D721Med (cell line): ENCODE measurements around the gene DOC2B.
"Not testable (repeated sequence)": the region's sequence is repeated elsewhere in the genome, so short reads cannot be mapped to it uniquely, and the experiment has no call there.

Source experiments
- DNase-seq: peaks from one replicate; pipeline ENCODE4 v3.0.0; 2011; ENCODE audit warnings: low spot score; ENCODE audit not compliant: insufficient read length
- FAIRE-seq: peaks from 2 replicates; lab custom pipeline; 2011; peaks lifted over from hg19 to GRCh38; lab: Jason Lieb, UNC
- TF ChIP-seq, protein P1 (sequence below): IDR thresholded peaks from 2 replicates; pipeline ENCODE4 v1.5.1; 2012; ENCODE audit warnings: mild to moderate bottlenecking, control low read depth; ENCODE audit not compliant: insufficient read depth; ENCODE audit errors: missing control alignments

The DOC2B gene

DNA sequence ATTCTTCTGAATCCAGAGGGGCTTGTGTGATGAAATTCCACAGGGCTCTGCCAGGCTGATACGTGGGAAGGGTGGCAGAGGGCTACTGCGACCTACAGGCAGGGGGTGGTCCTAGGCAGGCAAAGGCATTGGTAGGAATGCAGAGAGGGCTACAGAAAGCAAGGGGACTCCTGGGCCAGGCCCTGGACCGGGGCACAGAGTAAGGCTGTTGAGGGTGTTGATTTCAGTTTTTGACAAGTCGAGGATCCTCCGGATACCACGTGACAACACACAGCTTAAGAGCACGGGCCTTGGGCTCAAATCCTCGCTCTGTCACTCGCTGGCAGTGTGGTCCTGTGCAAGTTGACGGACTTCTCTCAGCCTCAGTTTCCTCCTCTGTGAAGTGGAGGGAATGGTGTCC is 19.1 kb upstream of the DOC2B start:
- DNase-seq (no peak), FAIRE-seq (no peak)
- TF ChIP-seq, protein P1, sequence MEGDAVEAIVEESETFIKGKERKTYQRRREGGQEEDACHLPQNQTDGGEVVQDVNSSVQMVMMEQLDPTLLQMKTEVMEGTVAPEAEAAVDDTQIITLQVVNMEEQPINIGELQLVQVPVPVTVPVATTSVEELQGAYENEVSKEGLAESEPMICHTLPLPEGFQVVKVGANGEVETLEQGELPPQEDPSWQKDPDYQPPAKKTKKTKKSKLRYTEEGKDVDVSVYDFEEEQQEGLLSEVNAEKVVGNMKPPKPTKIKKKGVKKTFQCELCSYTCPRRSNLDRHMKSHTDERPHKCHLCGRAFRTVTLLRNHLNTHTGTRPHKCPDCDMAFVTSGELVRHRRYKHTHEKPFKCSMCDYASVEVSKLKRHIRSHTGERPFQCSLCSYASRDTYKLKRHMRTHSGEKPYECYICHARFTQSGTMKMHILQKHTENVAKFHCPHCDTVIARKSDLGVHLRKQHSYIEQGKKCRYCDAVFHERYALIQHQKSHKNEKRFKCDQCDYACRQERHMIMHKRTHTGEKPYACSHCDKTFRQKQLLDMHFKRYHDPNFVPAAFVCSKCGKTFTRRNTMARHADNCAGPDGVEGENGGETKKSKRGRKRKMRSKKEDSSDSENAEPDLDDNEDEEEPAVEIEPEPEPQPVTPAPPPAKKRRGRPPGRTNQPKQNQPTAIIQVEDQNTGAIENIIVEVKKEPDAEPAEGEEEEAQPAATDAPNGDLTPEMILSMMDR: no peak

- no peak for DNase-seq
- TF ChIP-seq, protein P1: no peak
- no peak for FAIRE-seq
Observed at GRCh38 chr17:199806-200545, 18.5 kb upstream of the DOC2B start.

DNA sequence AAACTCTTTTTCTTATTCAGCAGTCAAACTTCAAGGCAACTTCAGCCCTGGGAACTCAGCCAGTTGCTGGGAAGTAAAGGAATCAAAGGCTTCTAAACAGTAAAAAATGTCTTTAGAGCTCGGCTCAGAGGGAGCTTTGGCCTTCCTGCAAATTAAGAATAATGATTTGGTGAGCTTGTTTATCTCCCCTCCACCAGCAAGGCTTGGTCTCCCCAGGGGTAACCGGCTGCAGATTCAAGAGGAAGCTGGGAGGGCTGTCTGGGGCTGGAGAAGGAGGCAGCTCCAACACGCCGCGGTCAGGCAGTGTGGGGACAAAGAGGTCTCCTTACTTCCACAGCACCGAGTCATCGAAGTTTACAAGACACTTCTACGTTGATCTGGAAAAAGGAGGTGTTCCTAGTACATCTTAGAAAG is 17.7 kb upstream of the DOC2B start:
- TF ChIP-seq, protein P1: no peak
- DNase-seq: no peak
- FAIRE-seq: no peak

DNA sequence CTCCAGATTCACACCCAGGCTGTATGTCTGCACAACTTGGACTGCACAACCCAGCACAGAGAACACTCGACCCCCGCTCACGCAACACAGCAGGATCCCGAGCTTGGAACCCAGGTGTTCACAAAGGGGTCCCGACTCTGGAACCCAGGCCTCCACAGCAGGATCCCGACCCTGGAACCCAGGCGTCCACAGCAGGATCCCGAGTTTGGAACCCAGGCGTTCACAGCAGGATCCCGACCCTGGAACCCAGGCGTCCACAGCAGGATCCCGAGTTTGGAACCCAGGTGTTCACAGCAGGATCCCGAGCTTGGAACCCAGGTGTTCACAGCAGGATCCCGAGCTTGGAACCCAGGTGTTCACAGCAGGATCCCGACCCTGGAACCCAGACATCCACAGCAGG is 16.8 kb upstream of the DOC2B start:
- not testable (repeated sequence) for DNase-seq, FAIRE-seq

- no peak for DNase-seq
- FAIRE-seq: no peak
- TF ChIP-seq, protein P1: no peak
Observed at GRCh38 chr17:197352-197751, 15.9 kb upstream of the DOC2B start.

DNA sequence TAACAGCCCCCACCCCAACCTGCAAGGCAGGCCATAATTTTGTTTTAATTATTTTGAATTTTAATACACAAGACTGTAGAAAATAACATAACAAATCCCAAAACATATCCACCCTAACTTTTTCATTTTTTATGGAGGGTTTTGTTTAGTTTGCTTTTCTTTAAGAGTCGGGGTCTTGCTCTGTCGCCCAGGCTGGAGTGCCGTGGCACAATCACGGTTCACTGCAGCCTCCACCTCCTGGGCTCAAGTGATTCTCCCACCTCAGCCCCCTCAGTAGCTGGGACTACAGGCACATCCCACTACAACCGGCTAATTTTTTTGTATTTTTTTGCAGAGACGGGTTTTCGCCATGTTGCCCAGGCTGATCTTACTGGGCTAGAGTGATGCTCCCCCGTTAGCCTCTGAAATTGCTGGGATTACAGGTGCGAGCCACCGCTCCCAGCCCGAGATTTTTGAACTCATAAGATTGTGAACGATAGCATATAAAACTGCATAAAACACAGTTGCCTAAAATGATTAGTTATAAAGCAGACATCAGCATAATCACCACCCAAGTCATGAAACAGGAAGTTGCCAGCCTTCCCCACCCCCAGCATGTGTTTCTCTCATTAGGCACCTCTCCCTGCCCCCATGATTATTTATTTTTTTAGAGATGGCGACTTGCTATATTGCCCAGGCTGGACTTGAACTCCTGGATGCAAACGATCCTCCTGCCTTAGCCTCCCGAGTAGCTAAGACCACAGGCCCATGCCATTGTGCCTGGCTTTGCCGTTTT is 13.6 kb upstream of the DOC2B start:
- TF ChIP-seq, protein P1: no peak
- FAIRE-seq (no peak), DNase-seq (no peak)

DNA sequence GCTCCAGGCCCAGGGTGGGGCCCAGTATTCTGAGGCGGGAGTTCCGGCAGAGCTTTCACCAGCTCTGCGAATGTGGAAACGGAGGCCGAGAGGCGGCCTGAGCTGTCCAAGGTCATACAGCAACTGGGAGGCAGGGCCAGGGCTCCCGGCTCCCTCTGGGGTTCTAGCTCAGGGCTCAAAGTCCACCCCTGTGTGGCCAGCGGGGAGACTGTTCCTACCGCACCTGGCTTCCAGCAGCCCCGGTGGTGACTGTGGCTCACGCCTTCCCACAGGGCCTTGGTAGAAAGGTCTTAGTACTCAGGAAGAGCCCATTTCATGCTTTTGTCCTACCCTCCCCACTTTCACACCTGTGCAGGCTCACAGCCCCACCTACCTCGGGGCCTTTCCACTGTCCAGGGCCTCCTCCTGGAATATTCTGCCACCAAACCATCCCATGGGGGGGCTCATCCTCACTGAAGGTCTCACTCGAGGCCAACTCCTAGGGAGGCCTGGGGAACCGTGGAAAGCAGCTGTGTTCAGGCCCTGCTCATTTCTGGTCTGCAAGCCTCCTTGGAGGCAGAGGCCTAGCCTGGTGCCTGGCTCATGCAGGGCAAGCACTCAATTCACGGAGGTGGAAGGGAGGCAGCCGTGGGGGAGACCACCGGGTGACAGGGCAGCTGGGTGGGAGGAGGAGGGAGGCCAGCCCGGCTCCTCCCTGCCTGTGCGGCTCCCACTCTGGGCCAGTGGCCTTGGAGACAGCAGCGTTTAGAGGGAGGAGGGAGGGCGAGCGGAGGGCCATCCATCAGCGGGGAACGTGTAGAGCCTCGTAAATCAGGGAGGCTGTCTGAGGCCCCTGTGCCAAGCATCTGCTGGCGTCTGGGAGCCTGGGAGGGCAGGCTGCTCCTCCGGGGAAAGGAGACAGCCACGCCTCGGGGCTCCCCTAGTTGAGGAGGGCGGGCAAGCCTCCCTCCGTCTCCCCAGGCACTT is 12.7 kb upstream of the DOC2B start:
- TF ChIP-seq, protein P1: no peak
- DNase-seq (no peak), FAIRE-seq (no peak)
